GM21529 (cell line): ENCODE data around the gene AP1B1.

Experiments used
- ATAC-seq: cut with Tn5 transposase; IDR thresholded peaks from one replicate; pipeline ENCODE4 v1.9.1; 2021; ENCODE audit not compliant: unreplicated experiment

Gene AP1B1

DNA sequence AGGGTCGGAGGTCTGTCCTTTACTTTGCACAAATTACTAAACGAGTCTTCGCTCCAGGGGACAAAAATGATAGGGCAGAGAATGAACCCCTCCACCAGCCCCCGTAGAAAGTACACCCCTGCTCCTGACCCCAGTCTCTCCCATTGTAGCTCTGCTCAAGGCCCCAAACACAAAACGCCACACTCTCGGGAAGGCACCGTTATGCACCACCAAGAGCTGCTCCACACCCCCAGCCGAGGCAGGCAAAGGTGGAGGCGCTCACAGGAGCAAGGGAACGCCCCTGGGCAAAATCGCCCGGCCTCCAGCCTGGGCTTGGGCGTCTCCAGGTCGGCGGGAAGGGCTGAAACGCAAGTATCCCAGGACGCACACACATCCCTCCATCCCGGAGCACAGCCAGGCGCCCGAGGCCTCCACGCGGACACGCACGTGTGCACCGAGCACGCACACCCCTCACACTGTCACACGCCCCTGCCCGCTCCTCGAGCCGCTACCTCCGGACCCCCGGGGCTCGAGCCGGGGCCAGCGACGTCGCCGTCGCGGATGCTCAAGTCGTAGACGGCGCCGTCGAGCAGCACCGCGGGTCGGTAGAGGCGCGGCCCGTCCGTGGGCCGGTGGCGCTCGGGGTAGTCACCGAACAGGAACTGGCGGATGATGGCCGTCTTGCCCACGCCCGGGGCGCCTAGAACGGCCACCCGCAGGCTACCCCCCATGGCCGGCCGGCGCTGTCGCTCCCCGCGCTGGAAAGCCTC is 73.7 kb downstream of the AP1B1 start:
- no peak for ATAC-seq

GRCh38 chr22:29313576-29314466 is 74.5 kb downstream of the AP1B1 start:
- ATAC-seq, result no peak

DNA sequence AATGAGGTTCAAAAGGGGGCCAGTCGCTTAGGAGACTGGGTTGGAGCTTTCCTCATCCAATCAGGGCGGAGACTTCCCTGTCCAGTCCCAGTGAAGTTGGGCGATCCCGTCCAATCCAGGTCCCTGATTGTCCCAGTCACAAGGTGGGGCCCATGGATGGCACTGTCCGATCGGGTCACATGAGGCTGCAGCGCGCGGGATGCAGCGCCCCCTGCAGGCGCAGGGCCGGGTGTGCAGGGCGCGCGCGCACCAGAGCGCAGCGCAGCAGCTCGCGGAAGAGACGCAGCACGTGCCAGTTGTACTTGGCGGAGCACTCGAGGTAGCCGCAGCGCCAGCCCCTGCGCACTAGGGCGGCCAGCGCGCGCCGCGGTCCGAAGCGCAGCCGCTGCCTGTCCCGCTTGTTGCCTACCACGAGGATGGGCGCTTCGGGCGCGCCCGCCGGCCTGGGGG is 75.2 kb downstream of the AP1B1 start:
- ATAC-seq, result no peak

DNA sequence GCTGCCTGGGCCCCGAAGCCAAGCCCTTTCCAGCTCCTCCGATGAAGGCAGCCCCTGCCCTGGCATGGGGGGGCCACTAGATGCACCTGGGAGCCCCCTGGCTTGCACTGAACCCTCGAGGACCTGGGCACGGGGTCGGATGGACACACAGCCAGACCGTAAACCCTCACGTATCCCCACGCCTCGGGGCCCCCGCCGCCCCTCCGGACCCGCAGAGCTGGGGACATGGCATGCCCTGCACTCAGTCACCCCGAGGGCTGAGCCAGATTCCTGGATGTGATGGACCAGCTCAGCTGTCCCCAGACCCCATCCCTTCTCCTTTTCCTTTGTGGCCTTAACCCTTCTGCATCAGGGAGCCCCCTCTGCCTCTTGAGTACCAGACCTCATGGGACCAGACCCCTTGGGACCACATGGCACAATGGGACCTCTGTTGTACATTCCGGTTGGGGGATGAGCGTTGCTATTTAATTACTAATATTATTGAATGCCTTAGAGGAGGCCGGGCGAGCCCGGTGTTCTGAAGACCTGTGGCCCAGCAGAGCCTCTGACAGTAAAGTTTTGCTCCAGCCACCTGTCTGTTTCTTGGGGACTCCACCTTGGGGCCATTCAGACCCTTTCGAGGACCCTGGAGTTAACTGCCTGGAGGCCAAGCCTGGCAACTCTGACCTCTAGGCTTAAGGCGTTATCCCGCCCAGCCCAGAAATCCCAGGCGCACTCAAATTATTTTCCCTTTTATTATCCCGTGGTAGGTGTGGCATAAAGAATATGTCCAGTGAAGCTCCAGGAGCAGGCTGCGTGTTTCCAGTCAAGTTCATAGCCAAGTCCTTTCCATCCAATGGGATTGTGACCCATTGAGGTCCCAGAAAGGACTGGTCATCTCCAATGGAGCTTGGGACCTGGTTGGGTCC is 75.9 kb downstream of the AP1B1 start:
- no peak for ATAC-seq

DNA sequence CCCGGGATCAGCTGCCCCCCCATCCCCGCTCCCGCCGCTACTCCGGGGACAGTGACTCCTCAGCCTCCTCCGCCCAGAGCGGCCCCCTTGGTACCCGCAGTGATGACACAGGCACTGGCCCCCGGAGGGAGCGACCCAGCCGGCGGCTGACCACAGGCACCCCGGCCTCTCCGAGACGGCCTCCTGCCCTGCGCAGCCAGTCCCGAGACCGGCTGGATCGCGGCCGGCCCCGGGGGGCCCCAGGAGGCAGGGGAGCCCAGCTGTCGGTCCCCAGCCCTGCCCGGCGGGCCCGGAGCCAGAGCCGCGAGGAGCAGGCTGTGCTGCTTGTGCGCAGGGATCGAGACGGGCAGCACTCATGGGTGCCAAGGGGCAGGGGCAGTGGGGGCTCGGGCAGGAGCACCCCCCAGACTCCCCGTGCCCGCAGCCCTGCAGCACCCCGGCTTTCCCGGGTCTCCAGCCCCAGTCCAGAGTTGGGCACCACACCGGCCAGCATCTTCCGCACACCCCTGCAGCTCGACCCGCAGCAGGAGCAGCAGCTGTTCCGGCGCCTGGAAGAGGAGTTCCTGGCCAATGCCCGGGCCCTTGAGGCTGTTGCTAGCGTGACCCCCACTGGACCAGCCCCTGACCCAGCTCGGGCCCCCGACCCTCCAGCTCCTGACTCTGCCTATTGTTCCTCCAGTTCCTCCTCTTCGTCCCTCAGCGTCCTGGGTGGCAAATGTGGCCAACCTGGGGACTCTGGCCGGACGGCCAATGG is 76.7 kb downstream of the AP1B1 start:
- no peak for ATAC-seq

DNA sequence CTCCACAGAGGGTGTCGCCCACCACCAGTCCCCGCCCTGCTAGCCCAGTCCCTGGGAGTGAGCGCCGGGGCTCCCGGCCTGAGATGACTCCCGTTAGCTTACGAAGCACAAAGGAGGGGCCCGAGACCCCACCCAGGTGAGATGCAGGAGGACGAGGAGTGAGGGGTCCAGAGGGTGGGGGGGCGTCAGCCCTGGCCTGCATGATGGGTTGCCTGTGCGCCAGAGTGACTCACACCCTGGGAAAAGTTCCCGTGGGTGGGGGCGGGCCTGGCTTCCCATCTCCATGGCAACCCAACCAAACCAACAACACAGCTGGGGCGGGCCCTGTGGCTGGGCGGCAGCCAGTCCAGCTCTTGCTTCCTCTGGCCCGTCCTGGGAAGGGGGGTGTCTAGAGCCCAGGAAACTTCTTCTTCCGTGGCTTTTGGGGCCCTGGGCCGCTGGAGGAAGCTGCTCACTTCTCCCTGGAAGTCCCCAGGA is 77.5 kb downstream of the AP1B1 start:
- ATAC-seq, result no peak

DNA sequence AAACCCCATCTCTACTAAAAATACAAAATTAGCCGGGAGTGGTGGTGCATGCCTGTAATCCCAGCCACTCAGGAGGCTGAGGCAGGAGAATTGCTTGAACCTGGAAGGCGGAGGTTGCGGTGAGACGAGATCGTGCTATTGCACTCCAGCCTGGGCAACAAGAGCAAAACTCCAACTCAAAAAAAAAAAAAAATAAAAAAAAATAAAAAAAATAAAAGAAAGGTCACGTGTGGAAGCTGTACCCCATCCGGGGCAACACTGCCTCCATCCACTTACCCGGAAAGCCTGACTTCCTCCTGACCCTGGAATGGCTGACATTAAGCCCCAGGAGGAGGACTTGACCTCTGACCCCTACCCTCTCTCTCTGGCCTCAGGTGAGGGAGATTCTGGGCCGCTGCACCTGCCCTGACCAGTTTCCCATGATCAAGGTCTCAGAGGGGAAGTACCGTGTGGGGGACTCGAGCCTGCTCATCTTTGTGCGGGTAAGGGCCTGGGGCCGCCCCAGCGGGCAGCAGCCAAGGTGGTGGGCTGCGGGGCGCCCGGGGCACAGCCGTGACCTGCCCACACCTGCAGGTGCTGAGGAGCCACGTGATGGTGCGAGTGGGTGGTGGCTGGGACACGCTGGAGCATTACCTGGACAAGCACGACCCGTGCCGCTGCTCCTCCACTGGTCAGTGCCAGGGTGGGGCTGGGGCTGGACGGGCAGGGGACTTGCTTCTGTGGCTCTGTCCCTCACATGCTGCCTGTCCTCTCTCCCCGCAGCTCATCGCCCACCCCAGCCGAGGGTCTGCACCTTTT is 78.1 kb downstream of the AP1B1 start:
- no peak for ATAC-seq

- ATAC-seq, result no peak
Observed at GRCh38 chr22:29309332-29310064, 78.9 kb downstream of the AP1B1 start.

DNA sequence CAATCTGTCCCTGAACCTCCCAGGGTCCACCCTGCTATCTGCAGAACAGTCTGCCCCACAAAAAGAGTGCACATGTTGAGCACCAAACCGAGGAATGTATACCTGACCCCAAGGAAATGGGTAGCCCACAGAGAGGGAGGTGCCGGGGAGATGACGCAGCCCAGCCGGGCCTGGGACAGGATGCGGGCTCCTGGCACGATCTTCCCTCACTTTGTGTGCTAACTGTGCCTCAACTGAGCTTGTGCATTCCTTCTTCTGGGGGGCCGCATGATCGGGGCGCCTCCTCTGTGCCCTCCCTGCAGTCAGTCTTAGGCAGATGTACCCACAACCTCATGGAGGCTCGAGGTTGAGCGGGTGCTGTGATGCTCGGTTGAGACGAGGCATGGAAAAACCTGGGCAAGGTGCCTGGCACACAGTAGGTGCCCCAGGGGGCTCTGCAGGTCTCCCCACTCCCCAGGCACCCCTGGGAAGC is 79.5 kb downstream of the AP1B1 start:
- no peak for ATAC-seq

DNA sequence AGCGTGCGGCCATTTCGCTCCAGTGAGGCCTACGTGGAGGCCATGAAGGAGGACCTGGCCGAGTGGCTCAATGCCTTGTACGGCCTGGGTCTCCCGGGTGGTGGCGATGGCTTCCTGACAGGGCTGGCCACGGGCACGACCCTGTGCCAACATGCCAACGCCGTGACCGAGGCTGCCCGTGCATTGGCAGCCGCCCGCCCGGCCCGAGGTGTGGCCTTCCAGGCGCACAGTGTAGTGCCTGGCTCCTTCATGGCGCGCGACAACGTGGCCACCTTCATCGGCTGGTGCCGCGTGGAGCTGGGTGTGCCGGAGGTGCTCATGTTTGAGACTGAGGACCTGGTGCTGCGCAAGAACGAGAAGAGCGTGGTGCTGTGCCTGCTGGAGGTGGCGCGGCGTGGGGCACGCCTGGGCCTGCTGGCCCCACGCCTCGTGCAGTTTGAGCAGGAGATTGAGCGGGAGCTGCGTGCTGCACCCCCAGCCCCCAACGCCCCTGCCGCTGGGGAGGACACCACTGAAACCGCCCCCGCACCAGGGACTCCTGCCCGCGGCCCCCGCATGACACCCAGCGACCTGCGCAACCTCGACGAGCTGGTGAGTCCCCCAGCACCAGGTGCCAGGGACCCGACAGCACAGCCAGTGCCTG is 80.1 kb downstream of the AP1B1 start:
- no peak for ATAC-seq

DNA sequence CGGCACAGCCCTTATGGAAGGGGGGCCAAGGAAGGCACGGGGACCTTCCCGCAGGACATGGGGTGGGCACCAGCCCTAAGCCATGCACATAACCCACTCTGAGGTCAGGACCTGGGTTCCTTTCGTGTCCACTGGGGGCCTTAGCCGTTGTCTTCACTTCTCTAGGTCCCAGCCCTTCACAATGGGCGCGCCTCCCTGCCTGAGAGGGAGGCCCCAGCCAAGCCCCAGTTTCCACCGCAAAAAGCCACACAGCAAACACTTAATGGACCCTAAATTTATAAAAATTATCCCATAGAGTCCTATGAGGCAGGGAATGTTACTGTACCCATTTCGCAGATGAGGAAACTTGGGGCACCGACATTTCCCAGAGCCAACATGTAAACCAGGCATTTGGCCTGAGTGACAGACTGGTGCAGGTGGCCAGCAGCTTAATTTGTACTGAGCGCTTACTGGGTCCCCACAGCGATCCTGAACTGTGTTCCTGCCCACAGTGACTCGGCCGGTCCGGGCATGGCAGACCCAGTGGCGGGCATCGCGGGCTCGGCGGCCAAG is 80.7 kb downstream of the AP1B1 start:
- no peak for ATAC-seq

DNA sequence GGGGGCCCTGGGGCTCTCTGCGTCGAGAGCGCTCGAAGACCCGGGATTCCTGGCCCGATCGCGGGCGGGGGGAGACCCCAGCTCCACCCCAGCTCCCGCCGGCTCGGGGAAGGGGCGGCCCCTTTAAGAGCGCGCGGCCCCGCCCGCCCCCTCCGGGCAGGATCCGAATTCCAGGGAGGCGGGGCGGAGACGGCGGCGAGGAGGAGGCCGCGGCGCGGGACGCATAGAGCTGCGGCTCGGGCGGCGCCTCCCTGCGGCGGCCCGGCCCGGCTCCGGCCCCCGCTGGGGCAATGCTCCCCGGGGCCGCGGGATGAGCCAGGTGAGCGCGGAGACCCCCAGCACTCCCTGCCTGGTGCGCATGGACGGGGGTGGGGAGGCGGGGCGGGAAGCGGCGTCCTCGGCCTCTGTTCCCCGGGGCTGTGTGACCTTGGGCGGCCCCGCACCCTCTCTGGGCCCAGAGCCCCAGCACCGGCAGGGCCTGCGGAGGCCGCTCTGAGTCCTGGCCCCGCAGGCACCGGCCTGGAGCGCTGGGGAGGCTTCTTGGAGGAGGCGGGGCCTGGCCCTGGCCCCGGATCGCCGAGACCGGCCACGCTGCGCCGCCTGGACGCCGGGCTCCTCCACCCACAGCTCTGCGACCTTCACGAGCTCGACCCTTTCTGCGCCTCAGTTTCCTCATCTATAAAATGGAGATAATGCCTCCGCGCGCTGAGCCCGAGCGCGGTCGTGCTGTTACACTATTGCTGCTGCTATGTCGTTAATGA is 81.4 kb downstream of the AP1B1 start:
- ATAC-seq, result no peak

GRCh38 chr22:29306175-29306834 is 82.1 kb downstream of the AP1B1 start, which contains the start of gene GAS2L1:
Gene GAS2L1 (plus strand): TSS chr22:29306650. CDS start chr22:29308106, 1,456 bp downstream.
- no peak for ATAC-seq

DNA sequence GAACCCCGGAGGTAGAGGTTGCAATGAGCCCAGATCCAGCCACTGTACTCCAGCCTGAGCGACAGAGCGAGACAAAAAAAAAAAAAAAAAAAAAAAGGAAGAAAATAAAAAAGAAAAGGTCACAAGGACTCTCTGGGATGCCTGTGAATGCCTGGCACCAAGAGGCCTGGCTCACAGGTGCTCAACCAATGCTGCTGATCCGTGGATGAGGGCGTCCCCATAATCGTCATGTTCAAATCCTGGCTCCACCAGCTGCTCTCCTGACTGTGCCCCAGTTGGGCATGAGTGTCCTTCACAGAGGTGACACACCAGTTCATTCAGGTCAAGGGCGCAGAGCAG is 82.6 kb downstream of the AP1B1 start:
- ATAC-seq, result no peak

DNA sequence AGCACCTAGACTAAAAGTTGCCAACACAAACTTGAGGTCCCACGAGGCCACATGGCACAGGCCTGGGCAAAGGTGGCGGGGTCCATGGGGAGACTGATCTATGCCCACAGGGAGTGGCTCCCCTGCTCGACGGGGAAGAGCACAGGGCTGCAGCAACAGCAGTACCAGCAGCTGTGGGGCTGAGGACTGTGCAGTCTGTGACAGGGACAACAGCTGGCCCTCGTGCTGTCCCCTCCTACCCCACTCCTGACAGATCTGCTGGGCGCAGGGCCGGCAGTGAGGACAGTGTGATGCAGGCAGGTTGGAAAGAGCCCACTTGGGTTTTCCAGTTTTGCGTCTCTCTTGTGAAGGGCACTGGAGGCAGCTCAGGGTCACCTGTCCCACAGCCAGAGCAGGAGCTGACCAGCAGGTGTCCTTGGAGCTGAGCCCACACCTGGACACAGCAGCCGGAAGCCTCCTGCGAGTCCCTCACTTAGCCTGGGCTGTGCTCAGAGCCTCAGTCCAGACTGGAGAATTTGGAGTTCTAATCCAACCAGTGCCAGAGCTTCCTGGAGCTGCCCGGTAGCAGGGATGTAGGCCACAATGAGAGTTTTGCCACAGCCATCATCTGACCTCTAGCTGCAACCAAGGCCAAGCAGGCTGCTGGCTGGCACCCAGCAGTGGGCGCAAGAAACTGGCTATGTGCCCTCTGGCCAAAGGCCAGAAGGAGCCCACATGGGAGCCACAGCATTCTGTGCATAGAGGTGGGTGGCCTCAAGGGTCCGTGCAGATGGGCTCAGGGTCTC is 85.5 kb downstream of the AP1B1 start:
- no peak for ATAC-seq

DNA sequence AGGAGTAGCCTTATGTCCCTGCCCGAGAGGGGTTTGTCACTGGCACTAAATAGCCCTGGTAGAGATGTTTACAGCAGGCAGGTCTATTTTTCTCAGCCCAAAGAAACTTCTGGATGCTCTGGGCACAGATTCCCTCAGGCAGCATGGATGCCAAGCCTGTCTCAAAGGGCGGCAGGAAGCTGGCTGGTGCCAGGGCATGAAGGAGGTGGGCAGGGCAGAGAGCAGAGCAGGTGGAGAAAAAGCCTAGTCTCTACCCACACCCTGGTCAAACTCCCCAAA is 86.0 kb downstream of the AP1B1 start:
- no peak for ATAC-seq
